Bronchial epithelial cell (primary cell): Measurements from ENCODE around the gene NTM. TPM values are rescaled to one million over a fixed set of nuclear protein-coding genes. Genes with fewer than 3 reads are reported as not detected.

Experiments used
- DNase-seq: peaks from one replicate; pipeline ENCODE4 v3.0.0-alpha.2; 2010; ENCODE audit warnings: low read depth
- FAIRE-seq: peaks from 2 replicates; lab custom pipeline; 2011; peaks lifted over from hg19 to GRCh38; lab: Jason Lieb, UNC
- H3K27me3 ChIP-seq: 2 replicates; pipeline ENCODE4 v1.5.1; 2011; ENCODE audit warnings: low read length; ENCODE audit not compliant: control insufficient read depth, insufficient read depth
- H3K36me3 ChIP-seq: 2 replicates; pipeline ENCODE4 v1.5.1; 2011; ENCODE audit warnings: low read length; ENCODE audit not compliant: control insufficient read depth, insufficient read depth
- H3K4me3 ChIP-seq: 2 replicates; pipeline ENCODE4 v1.5.1; 2011; ENCODE audit warnings: mild to moderate bottlenecking, low read depth, low read length, control low read depth
- CTCF ChIP-seq: IDR thresholded peaks from 2 replicates; pipeline ENCODE4 v1.5.1; 2011; ENCODE audit warnings: mild to moderate bottlenecking, moderate library complexity, low read length, control low read depth, inconsistent platforms; ENCODE audit not compliant: insufficient read depth, severe bottlenecking
- total RNA-seq: library from RNA; depleted of rRNA; stranded (reverse); fragments of >200 nt; gene quantifications from 2 replicates; pipeline ENCODE4 v1.2.1, GENCODE V29; 2014

Gene NTM
- total RNA-seq, 1 donor from 2014 or later = 4.2 TPM

GRCh38 chr11:131583938-131584337, 213.5 kb downstream of the NTM start:
- TF ChIP-seq CTCF = no peak

GRCh38 chr11:131584785-131585592, 214.6 kb downstream of the NTM start:
- no peak for TF ChIP-seq CTCF
- H3K4me3 ChIP-seq = no peak overlapping the region
- H3K27me3 ChIP-seq = no peaks in the 10 kb centered on the region
- no peak for FAIRE-seq
- H3K36me3 ChIP-seq = no peaks in the 10 kb centered on the region
- DNase-seq = no peak

More at GRCh38 chr11:131583938-131584337, 213.5 kb downstream of the NTM start:
- Histone ChIP-seq H3K4me3 (no peak overlapping the region), H3K36me3 (no peaks in the 10 kb centered on the region), H3K27me3 (no peaks in the 10 kb centered on the region)
- DNase-seq = no peak
- no peak for FAIRE-seq

- FAIRE-seq (no peak), DNase-seq (no peak)
- H3K36me3 ChIP-seq = no peaks in the 10 kb centered on the region
- H3K27me3 ChIP-seq = no peaks in the 10 kb centered on the region
- TF ChIP-seq CTCF = no peak
- H3K4me3 ChIP-seq = no peak overlapping the region
Measured at GRCh38 chr11:131588057-131588456, 217.6 kb downstream of the NTM start.

- no peak for TF ChIP-seq CTCF
- no peak for FAIRE-seq
Measured at GRCh38 chr11:131591051-131591461, 220.6 kb downstream of the NTM start.

GRCh38 chr11:131592152-131592551, 221.7 kb downstream of the NTM start:
- TF ChIP-seq CTCF = no peak
- no peaks in the 10 kb centered on the region for H3K36me3 ChIP-seq
- no peaks in the 10 kb centered on the region for H3K27me3 ChIP-seq
- no peak overlapping the region for H3K4me3 ChIP-seq
- no peak for FAIRE-seq
- no peak for DNase-seq

More at GRCh38 chr11:131591051-131591461, 220.6 kb downstream of the NTM start:
- Histone ChIP-seq H3K36me3 (no peaks in the 10 kb centered on the region), H3K27me3 (no peaks in the 10 kb centered on the region), H3K4me3 (no peak overlapping the region)
- DNase-seq = no peak
